Uterine smooth muscle cell (primary cell): Measurements from ENCODE around the gene SERGEF. TPM values are rescaled to one million over a fixed set of nuclear protein-coding genes. Genes with fewer than 3 reads are reported as not detected.

Experiments
- total RNA-seq: library from RNA; depleted of rRNA; stranded (reverse); fragments of >200 nt; gene quantifications from 2 replicates; pipeline ENCODE4 v1.2.3, GENCODE V29; 2014

SERGEF gene
- total RNA-seq = 21.4 and 28.7 TPM in 2 replicates

GRCh38 chr11:18012906-18013781 is at the start of gene SERGEF:
Gene SERGEF, minus strand, starts transcription at chr11:18013047. Its CDS starts 37 bp downstream, at chr11:18013010.

GRCh38 chr11:18046116-18046777 is 33.4 kb upstream of the SERGEF start, which contains the start of gene TPH1:
Gene TPH1, minus strand, starts transcription at chr11:18046269. Its CDS starts 5,507 bp downstream, at chr11:18040762.

Other genes with a start within 250 kb of the SERGEF start
- 0.11 and 0.12 TPM in 2 replicates for gene TPH1, start 33.2 kb upstream of the SERGEF start, total RNA-seq
- gene SAAL1, start 93.0 kb upstream of the SERGEF start, total RNA-seq = 19.4 and 32.3 TPM in 2 replicates
- gene MRGPRX3, start 119.5 kb upstream of the SERGEF start, total RNA-seq = 0.12 TPM in 1 of 2 replicates, not detected in the other
- gene MRGPRX4, start 159.8 kb upstream of the SERGEF start, total RNA-seq = not detected in 2 replicates
- gene SAA4, start 223.8 kb upstream of the SERGEF start, total RNA-seq = not detected in 2 replicates
- gene SAA2, start 235.6 kb upstream of the SERGEF start, total RNA-seq = not detected in 2 replicates